Ovary (tissue), 3 donors: ENCODE data around the gene NKX6-2.

ENCODE experiments used
- EP300 ChIP-seq: sonication (generic); formaldehyde crosslinking; IDR thresholded peaks from one replicate; pipeline ENCODE4 v1.6.1; 2017; ENCODE audit warnings: antibody characterized with exemption
- POLR2A ChIP-seq: fragments of 450-650 bp; IDR thresholded peaks from one replicate; pipeline ENCODE4 v1.6.1; 2017; ENCODE audit warnings: antibody characterized with exemption, mild to moderate bottlenecking, moderate library complexity
- TF ChIP-seq, protein P1 (sequence below), 3 donors: fragments of 450-650 bp in 2 of 3; fragments of 200-600 bp in 1 of 3; IDR thresholded peaks; one replicate each; pipeline versions ENCODE4 v1.5.1 to v1.8.0; 2016 to 2022; ENCODE audit warnings: antibody characterized with exemption in 3 of 3, mild to moderate bottlenecking in 1 of 3
- donor health status: DM: no; HTN: no; CAD: no.

DNA sequence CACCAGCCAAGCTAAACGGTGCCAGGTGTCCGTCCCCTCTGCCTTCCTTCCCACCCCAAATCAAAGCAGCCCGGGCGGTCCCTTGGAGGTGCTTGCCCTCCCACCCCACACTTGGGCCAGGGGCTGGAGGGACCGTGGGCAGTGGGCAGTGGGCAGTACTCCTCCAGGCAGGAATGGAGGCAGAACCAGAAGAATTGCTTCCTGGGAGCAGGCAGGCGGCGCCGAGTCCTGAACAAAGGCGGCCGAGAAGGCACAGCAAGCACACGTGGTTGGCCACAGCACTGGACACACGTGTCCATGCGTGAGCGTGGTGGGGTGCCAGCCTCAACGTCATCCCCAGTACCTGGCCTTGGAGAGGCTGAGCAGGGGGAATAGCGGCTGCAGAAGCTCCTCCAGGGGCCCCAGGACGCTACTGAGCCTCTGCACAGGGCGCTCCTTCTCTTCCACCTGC lies 48.4 kb upstream of the NKX6-2 start:
- TF ChIP-seq, protein P1, sequence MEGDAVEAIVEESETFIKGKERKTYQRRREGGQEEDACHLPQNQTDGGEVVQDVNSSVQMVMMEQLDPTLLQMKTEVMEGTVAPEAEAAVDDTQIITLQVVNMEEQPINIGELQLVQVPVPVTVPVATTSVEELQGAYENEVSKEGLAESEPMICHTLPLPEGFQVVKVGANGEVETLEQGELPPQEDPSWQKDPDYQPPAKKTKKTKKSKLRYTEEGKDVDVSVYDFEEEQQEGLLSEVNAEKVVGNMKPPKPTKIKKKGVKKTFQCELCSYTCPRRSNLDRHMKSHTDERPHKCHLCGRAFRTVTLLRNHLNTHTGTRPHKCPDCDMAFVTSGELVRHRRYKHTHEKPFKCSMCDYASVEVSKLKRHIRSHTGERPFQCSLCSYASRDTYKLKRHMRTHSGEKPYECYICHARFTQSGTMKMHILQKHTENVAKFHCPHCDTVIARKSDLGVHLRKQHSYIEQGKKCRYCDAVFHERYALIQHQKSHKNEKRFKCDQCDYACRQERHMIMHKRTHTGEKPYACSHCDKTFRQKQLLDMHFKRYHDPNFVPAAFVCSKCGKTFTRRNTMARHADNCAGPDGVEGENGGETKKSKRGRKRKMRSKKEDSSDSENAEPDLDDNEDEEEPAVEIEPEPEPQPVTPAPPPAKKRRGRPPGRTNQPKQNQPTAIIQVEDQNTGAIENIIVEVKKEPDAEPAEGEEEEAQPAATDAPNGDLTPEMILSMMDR (IDR thresholded peaks at IDR 0.05), result no peak
- TF ChIP-seq EP300 (no peak), POLR2A (no peak)
